ENCODE results near the gene BCORL1.
A peak's percentile ranks its signal among the peaks of the same experiment; 100 is the strongest.

BCORL1 gene

GRCh38 chrX:130071611-130072344, 89.3 kb downstream of the BCORL1 start:
- no peak for DNase-seq

GRCh38 chrX:130072345-130072740, 89.9 kb downstream of the BCORL1 start:
- DNase-seq = no peak

- DNase-seq = no peak
These were observed 93.3 kb downstream of the BCORL1 start for GRCh38 chrX:130075777-130076176.

- peak; percentile 62 for DNase-seq
These were observed 97.5 kb downstream of the BCORL1 start for GRCh38 chrX:130079824-130080406.

- DNase-seq = no peak
These were observed 98.4 kb downstream of the BCORL1 start for GRCh38 chrX:130080791-130081367.

- no peak for DNase-seq
These were observed 99.1 kb downstream of the BCORL1 start for GRCh38 chrX:130081421-130082045.

- peak; percentile 85 for DNase-seq
These were observed 100.0 kb downstream of the BCORL1 start for GRCh38 chrX:130082244-130083106.

- DNase-seq = no peak
These were observed 100.7 kb downstream of the BCORL1 start for GRCh38 chrX:130083107-130083490.

GRCh38 chrX:130083656-130084382, 101.4 kb downstream of the BCORL1 start:
- DNase-seq = no peak

- DNase-seq = no peak
These were observed 102.3 kb downstream of the BCORL1 start for GRCh38 chrX:130084631-130085237.

GRCh38 chrX:130085551-130086446, 103.4 kb downstream of the BCORL1 start:
- peak; percentile 36 for DNase-seq

GRCh38 chrX:130086447-130087206, 104.2 kb downstream of the BCORL1 start:
- DNase-seq = peak; percentile 77

GRCh38 chrX:130090364-130090763, 107.9 kb downstream of the BCORL1 start:
- DNase-seq = no peak

- peak; percentile 88 for DNase-seq
These were observed 109.6 kb downstream of the BCORL1 start for GRCh38 chrX:130091980-130092522.

- no peak for DNase-seq
These were observed 110.8 kb downstream of the BCORL1 start for GRCh38 chrX:130093271-130093670.

GRCh38 chrX:130094696-130095095, 112.3 kb downstream of the BCORL1 start:
- DNase-seq = no peak

- no peak for DNase-seq
These were observed 113.0 kb downstream of the BCORL1 start for GRCh38 chrX:130095249-130096030.

- DNase-seq = no peak
These were observed 115.2 kb downstream of the BCORL1 start for GRCh38 chrX:130097507-130098209.
